ENCODE measurements around the gene ATG7. TPM values are rescaled to one million over a fixed set of nuclear protein-coding genes. Genes with fewer than 3 reads are reported as not detected.
"Not testable (repeated sequence)": the region's sequence is repeated elsewhere in the genome, so short reads cannot be mapped to it uniquely, and the experiment has no call there.

Gene ATG7
- total RNA-seq, 1 experiment from 2014 or later, result 29.3 TPM

- RAD21 ChIA-PET (ENCODE audit: low non-redundant PET in 1 of 2, low total read pairs in 2 of 2, uncharacterized antibody in 2 of 2, unreplicated experiment in 2 of 2), result no interaction called here
- CTCF ChIA-PET, result no interaction called here
- Histone ChIP-seq H3K4me1 (ENCODE audit: control insufficient read depth in 1 of 2, insufficient read depth in 2 of 2, low read length in 2 of 2) (peaks cover 14 to 16% of the 10 kb centered on the region in 2 experiments), H3K36me3 (ENCODE audit: control insufficient read depth in 1 of 2, insufficient read depth in 2 of 2, low read length in 2 of 2) (no peaks in the 10 kb centered on the region), H2AFZ (ENCODE audit: low read depth, low read length, poor library complexity, severe bottlenecking) (no peak overlapping the region), H3K27me3 (ENCODE audit: insufficient read depth, low read length) (no peaks in the 10 kb centered on the region), H3K79me2 (ENCODE audit: insufficient read depth, low read length) (no peaks in the 10 kb centered on the region), H3K9me3 (ENCODE audit: control insufficient read depth in 1 of 2, insufficient read depth in 1 of 2, low read depth in 1 of 2, low read length in 2 of 2) (no peaks in the 10 kb centered on the region), H3K9ac (ENCODE audit: low read length) (no peak overlapping the region), H3K4me2 (ENCODE audit: low read length) (peak overlapping the region; percentile 43), H3K9me2 (ENCODE audit: insufficient read depth) (no peaks in the 10 kb centered on the region), H4K20me1 (ENCODE audit: insufficient read depth) (no peaks in the 10 kb centered on the region), H3K4me3 (replicated peaks in 1 of 2; ENCODE audit: low read depth in 1 of 2, low read length in 2 of 2) (no peak overlapping the region), H3K27ac (ENCODE audit: low read depth, low read length) (0 out of 2 replicates have a peak overlapping the region, but pooled peaks have one; percentile 8)
- POLR2A ChIA-PET, result no interaction called here
- ATAC-seq, result peak; percentile 54
- intact Hi-C loops (cut with micrococcal nuclease), result no loop called here
- no peak for DNase-seq (ENCODE audit: low read depth, low spot score)
- no TSS peak for BruUV-seq (replicated peaks)
- no peak for TF ChIP-seq YY1 (IDR thresholded peaks at IDR 0.05; ENCODE audit: extremely low read depth, insufficient replicate concordance, low read depth, low read length)
- no peak for TF ChIP-seq SP1 (IDR thresholded peaks at IDR 0.05; ENCODE audit: low read depth)
- TF ChIP-seq ZFX (IDR thresholded peaks at IDR 0.05), result no peak
- TF ChIP-seq EGR1 (IDR thresholded peaks at IDR 0.05; ENCODE audit: low read depth), result no peak
- TF ChIP-seq CEBPB (IDR thresholded peaks at IDR 0.05; ENCODE audit: low read depth), result no peak
- no peak for TF ChIP-seq MAX (IDR thresholded peaks at IDR 0.05)
These were observed 226.9 kb downstream of the ATG7 start for GRCh38 chr3:11499144-11499543.

- H3K79me2 ChIP-seq (ENCODE audit: insufficient read depth, low read length); H3K4me3 ChIP-seq (replicated peaks in 1 of 2; ENCODE audit: low read depth in 1 of 2, low read length in 2 of 2); H3K9me3 ChIP-seq (ENCODE audit: control insufficient read depth in 1 of 2, insufficient read depth in 1 of 2, low read depth in 1 of 2, low read length in 2 of 2); CTCF ChIA-PET; H3K4me2 ChIP-seq (ENCODE audit: low read length); H2AFZ ChIP-seq (ENCODE audit: low read depth, low read length, poor library complexity, severe bottlenecking); RAD21 ChIA-PET (ENCODE audit: low non-redundant PET in 1 of 2, low total read pairs in 2 of 2, uncharacterized antibody in 2 of 2, unreplicated experiment in 2 of 2); H3K36me3 ChIP-seq (ENCODE audit: control insufficient read depth in 1 of 2, insufficient read depth in 2 of 2, low read length in 2 of 2); H4K20me1 ChIP-seq (ENCODE audit: insufficient read depth); intact Hi-C loops (cut with micrococcal nuclease); BruUV-seq (replicated peaks); H3K9me2 ChIP-seq (ENCODE audit: insufficient read depth); POLR2A ChIA-PET; H3K27ac ChIP-seq (ENCODE audit: low read depth, low read length); H3K9ac ChIP-seq (ENCODE audit: low read length); ATAC-seq; DNase-seq (ENCODE audit: low read depth, low spot score); H3K27me3 ChIP-seq (ENCODE audit: insufficient read depth, low read length): not testable (repeated sequence)
- peaks cover 14 to 16% of the 10 kb centered on the region in 2 experiments for H3K4me1 ChIP-seq (ENCODE audit: control insufficient read depth in 1 of 2, insufficient read depth in 2 of 2, low read length in 2 of 2)
These were observed 230.2 kb downstream of the ATG7 start for GRCh38 chr3:11502413-11502812.

Data from HCT116 (cell line).